Measurements from ENCODE around the gene TMEM59.
"Not testable (repeated sequence)": the region's sequence is repeated elsewhere in the genome, so short reads cannot be mapped to it uniquely, and the experiment has no call there.

Gene TMEM59

GRCh38 chr1:54052431-54052933 lies 522 bp downstream of the TMEM59 start:
- DNase-seq: peak; percentile 16

GRCh38 chr1:54051933-54052430 lies 1.0 kb downstream of the TMEM59 start:
- no peak for DNase-seq

GRCh38 chr1:54050435-54050834 lies 2.6 kb downstream of the TMEM59 start:
- not testable (repeated sequence) for DNase-seq

- no peak for DNase-seq
These were observed 5.4 kb downstream of the TMEM59 start for GRCh38 chr1:54047384-54048305.

GRCh38 chr1:54046671-54047383 lies 6.2 kb downstream of the TMEM59 start:
- DNase-seq: no peak

- DNase-seq: no peak
These were observed 7.5 kb downstream of the TMEM59 start for GRCh38 chr1:54045496-54045895.

GRCh38 chr1:54041806-54042205 lies 11.2 kb downstream of the TMEM59 start:
- no peak for DNase-seq

GRCh38 chr1:54037476-54037875 lies 15.5 kb downstream of the TMEM59 start:
- no peak for DNase-seq

- DNase-seq: no peak
These were observed 24.4 kb downstream of the TMEM59 start for GRCh38 chr1:54028306-54029251.

- no peak for DNase-seq
These were observed 25.2 kb downstream of the TMEM59 start for GRCh38 chr1:54027848-54028247.

GRCh38 chr1:54024811-54025210 lies 28.2 kb downstream of the TMEM59 start:
- not testable (repeated sequence) for DNase-seq

- DNase-seq: no peak
These were observed 28.6 kb downstream of the TMEM59 start for GRCh38 chr1:54024358-54024757.

- DNase-seq: not testable (repeated sequence)
These were observed 33.3 kb downstream of the TMEM59 start for GRCh38 chr1:54019562-54020176.

- DNase-seq: no peak
These were observed 34.4 kb downstream of the TMEM59 start for GRCh38 chr1:54018635-54019034.

GRCh38 chr1:54017979-54018378 lies 35.0 kb downstream of the TMEM59 start, which contains the start of gene LDLRAD1:
LDLRAD1 (minus strand) TSS chr1:54018186; CDS start chr1:54018112, 74 bp downstream.
- DNase-seq: no peak

- no peak for DNase-seq
These were observed 36.4 kb downstream of the TMEM59 start for GRCh38 chr1:54016343-54017282.

- DNase-seq: no peak
These were observed 38.9 kb downstream of the TMEM59 start for GRCh38 chr1:54014009-54014629.

- DNase-seq: no peak
These were observed 39.5 kb downstream of the TMEM59 start for GRCh38 chr1:54013393-54014008.

GRCh38 chr1:54012863-54013262 lies 40.1 kb downstream of the TMEM59 start:
- no peak for DNase-seq

- DNase-seq: no peak
These were observed 41.0 kb downstream of the TMEM59 start for GRCh38 chr1:54012008-54012325.

All from stimulated activated CD4-positive, alpha-beta T cell treated with anti-CD3 and anti-CD28 coated beads, Interleukin-12 subunit alpha, Interleukin-12 subunit beta, amount 100 ng/mL, for 4 hours (primary cell).